ENCODE data around the gene ANKK1.

Gene ANKK1

DNA sequence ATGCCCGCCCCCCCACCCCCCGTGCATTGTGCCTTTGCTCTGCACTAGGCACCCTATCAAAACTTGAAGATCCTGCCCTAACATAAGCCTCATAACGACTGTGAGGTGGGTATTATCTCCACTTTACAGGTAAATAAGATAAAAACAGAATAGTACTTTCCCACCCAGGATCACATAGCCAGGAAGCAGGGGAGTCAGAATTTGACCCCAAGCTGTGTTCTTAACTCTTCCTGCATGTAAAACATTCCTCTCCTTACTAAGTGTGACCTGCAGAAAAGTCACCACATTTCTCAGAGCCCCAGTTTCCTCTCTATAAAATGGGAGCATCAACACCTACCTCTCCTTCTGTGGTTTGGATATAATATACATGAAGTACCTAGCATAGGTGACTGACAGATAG lies 18.2 kb upstream of the ANKK1 start:
- TF ChIP-seq GATA1 (IDR thresholded peaks at IDR 0.05; ENCODE audit: low read depth, low read length) (no peak), POLR2A (IDR thresholded peaks at IDR 0.05; ENCODE audit: low read length) (no peak)
- no peak for DNase-seq

DNA sequence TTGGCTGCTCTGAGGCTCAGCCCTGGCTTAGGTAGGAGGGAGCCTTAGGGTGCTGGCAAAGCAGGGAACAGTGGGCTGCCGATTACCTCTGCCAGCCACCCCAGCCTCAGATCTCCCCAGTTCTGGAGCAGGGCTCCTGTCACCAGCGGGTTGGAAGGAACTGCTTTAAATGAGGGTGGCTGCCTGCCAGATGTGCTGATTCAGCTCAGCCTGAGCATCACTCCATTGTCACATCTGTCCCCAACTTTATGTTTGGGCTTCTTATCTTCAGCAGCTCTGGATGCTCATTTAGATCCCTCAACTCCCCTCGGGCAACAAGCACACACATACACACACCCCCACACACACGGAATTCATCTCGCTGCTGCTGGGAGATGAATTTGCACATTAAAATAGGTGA lies 16.9 kb upstream of the ANKK1 start:
- TF ChIP-seq GATA1 (IDR thresholded peaks at IDR 0.05; ENCODE audit: low read depth, low read length): no peak
- no peak for TF ChIP-seq POLR2A (IDR thresholded peaks at IDR 0.05; ENCODE audit: low read length)
- no peak for DNase-seq

DNA sequence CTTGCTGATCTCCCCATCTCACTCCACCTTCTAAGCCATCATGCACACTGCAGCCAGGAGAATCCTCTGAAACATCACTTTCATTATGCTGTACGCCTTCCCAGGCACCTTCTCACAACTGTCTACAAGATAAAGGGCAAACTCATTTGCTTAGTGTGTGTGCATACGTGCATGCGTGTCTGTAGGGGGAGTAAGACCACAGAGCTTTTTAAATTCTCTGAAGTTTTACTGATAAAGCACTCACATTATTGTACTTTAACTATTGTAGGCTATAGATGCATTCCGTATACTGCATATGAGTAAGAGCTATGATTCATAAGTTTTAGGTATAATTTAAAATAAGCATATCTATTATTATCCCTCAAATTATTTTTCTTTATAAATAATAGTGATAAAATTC lies 15.3 kb upstream of the ANKK1 start:
- TF ChIP-seq POLR2A (IDR thresholded peaks at IDR 0.05; ENCODE audit: low read length) (no peak), GATA1 (IDR thresholded peaks at IDR 0.05; ENCODE audit: low read depth, low read length) (no peak)
- DNase-seq: no peak

DNA sequence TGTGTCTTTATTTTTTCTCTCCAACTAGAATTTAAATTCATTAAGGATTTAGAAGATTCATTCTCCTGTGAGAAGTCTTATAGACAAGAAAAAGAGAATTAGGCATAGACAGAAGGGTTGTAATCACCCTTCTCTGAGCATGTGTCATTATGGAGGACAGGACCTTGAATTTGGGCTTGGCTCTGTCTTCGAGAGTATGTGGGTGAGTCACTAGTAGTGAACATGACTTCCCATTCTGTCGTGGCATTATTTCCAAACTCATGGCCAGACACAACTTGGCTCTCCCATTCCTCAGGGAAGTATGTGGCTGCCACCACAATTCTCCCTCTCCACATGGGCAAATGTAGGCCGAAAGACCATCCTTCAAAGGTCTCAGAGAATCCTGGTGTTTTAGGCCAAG lies 14.3 kb upstream of the ANKK1 start:
- DNase-seq: no peak
- TF ChIP-seq POLR2A (IDR thresholded peaks at IDR 0.05; ENCODE audit: low read length): no peak
- TF ChIP-seq GATA1 (IDR thresholded peaks at IDR 0.05; ENCODE audit: low read depth, low read length): no peak

DNA sequence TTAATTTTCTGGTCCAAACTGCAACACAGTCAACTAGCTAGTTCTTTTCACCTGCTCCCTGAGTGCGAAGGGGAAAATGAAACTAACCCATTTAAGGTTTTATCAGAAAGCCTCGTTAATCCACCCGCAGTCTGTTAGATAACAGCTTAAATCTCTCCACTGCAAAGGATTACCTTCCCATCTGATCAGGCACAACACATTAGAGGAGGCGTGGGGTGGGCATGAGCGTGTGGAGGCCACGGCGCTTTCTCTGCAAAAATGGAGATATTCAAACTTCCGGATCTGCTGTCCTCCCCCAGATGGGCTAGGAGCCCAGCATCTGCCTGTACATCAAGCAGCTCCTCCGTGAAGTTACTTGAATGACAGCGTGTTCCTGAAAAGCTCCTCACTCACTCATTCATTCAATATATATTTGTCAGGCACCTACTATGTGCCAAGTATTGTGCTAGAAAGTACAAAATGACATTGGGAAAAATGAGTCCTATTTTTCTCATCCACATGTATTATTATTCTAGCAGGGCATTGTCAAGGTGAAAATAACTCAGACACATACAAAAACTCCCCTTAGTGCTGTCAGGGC lies 13.5 kb upstream of the ANKK1 start:
- TF ChIP-seq GATA1 (IDR thresholded peaks at IDR 0.05; ENCODE audit: low read depth, low read length) (no peak), POLR2A (IDR thresholded peaks at IDR 0.05; ENCODE audit: low read length) (no peak)

DNA sequence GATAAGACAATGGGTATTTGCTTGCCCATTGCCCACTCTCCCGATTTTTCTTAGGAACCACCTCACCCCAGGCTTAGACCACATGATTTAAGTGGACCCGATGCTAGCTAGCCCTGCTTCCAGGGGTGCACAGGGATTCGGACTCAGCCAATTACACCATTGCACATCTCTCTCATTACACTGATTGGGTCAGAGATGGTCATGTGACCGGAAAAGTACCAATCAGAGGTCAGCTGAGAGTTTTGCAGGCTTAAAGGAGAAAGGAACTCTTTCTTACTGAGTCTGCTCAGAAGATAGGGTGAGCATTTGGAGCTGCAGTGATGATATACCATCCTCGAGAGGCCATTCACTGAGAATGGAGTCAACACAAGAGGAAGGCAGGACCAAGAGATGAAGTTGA lies 12.2 kb upstream of the ANKK1 start:
- no peak for DNase-seq

More for the DNA sequence above, 13.5 kb upstream of the ANKK1 start:
- DNase-seq: no peak

DNA sequence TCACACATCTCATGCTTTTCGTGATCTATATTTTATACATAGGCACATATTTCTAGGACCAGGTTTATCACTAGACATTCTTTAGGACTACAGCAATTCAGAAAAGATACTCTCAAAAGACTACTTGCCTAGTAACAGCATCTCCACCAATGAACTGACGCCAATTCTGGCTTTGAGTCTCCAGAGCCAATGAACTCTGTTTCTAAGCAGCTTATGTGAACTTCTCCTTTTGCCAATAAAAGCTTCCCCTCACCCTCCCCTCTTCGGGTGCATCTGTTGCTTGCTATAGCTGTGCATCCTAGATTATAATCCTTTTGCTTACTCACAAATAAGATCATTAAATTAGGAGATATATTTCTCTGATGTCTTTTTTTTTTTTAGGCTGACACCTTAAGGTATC lies 11.4 kb upstream of the ANKK1 start:
- TF ChIP-seq POLR2A (IDR thresholded peaks at IDR 0.05; ENCODE audit: low read length) (no peak), GATA1 (IDR thresholded peaks at IDR 0.05; ENCODE audit: low read depth, low read length) (no peak)
- DNase-seq: no peak

More for the DNA sequence above, 12.2 kb upstream of the ANKK1 start:
- TF ChIP-seq POLR2A (IDR thresholded peaks at IDR 0.05; ENCODE audit: low read length): no peak
- TF ChIP-seq GATA1 (IDR thresholded peaks at IDR 0.05; ENCODE audit: low read depth, low read length): no peak

DNA sequence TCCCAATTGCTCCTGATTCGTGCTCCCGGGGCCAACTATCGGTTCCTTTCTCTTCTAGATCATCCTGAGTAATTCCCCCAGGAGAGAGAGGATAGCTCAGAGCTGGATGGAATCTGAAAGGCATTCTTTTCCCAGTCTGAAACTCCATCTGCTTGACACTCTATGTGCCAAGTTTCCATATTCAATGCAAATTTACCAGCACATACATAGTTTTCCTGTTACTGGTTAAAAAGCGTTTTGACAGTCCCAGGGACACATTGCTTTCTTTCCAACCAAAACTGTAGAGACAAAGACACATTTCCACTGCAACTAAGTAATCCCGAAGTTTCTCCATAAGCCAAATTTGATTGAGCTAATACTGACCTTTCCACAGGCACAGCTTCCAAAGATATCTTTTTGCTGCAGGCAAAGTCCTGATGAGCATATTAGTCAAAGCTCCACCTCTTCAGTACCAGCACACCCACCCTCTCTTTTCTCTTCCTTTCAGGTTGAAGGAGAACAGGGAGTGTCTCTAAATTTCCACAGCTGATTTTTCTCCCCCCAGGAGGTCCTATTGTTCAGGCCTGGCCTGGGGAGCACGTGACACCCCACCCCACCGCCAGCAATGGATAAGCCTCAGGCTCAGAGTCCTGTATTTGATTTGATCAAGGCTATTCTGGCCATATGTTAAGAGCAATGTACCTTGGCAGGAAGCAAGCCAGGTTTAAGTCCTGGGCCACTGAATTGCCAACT lies 9.7 kb upstream of the ANKK1 start:
- TF ChIP-seq POLR2A (IDR thresholded peaks at IDR 0.05; ENCODE audit: low read length) (no peak), GATA1 (IDR thresholded peaks at IDR 0.05; ENCODE audit: low read depth, low read length) (no peak)
- no peak for DNase-seq

DNA sequence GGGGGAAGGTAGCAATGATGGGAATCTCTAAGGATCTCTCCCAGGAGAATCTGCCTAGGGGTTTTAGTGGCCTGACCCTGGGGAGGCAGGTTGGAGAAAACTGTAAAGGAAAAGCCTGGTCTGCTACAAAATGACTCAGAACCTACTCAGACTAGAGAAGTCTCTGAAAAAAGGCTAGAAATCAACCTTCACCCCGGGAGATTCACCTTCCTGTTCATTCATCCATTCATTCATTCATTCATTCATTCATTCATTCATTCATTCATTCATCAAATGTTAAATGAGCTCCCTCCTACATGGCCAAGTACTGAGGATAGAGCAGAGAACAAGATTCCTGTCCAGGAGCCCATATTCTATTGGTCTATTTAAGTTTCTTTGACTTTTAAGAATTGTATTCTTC lies 8.9 kb upstream of the ANKK1 start:
- no peak for DNase-seq
- TF ChIP-seq GATA1 (IDR thresholded peaks at IDR 0.05; ENCODE audit: low read depth, low read length) (no peak), POLR2A (IDR thresholded peaks at IDR 0.05; ENCODE audit: low read length) (no peak)

DNA sequence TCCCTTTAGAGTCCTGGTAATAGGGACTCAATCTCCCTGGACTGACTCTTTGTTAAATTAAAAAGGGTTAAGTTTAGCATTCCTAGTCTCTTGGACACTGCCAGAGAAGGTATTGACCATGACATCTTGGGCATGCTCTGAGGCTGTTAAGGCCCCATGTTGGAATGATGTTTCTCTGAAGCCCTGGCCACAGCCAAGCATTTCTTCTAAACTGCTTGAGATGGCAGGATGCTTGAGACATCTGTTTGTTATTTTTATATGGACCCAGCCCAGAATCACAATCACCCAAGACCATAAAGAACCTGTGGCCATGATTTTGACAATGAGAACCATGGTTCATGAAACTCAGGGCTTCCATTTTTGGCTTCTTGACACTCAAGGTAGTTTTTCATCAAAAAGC lies 5.5 kb upstream of the ANKK1 start:
- no peak for DNase-seq
- TF ChIP-seq POLR2A (IDR thresholded peaks at IDR 0.05; ENCODE audit: low read length): no peak
- TF ChIP-seq GATA1 (IDR thresholded peaks at IDR 0.05; ENCODE audit: low read depth, low read length): no peak

DNA sequence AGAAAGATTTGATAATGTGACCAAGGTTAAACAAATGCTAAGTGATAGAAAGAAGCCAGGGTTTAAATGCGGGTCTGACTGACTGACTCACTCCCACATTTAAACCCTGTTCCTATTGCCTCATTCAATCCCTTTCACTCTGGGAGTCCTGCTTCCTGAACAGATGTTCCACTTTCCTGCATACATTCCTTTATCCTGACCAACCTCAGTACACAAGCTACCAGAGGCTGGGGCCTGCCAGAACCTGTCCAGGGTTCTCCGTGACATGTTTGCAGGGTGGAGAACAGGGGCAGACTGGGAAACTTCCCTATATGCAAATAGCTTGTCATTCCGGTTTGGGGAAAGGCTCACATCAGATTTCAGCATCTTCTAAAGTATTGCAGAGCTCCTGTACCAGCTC lies 3.0 kb upstream of the ANKK1 start:
- no peak for DNase-seq
- TF ChIP-seq GATA1 (IDR thresholded peaks at IDR 0.05; ENCODE audit: low read depth, low read length) (no peak), POLR2A (IDR thresholded peaks at IDR 0.05; ENCODE audit: low read length) (no peak)

DNA sequence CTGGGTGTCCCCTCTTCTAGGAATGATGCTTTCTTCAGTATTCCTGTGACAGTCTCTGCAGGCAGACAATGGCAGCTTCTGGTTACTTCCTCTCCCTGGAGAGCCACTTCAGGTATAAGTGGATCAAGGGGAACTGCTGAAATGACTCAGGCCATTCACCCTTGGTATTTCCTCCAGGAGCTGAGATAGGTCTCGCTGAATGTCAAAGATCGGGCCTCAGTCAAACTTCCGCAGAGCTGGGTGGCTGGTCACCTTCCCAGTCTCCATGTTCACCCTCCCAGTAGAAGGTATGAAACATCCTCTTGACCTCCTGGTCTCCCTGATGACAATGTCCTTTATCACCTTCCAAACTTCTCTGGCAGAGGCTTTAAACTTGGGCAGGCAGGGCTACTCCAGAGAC lies 1.8 kb upstream of the ANKK1 start:
- no peak for DNase-seq
- TF ChIP-seq GATA1 (IDR thresholded peaks at IDR 0.05; ENCODE audit: low read depth, low read length) (no peak), POLR2A (IDR thresholded peaks at IDR 0.05; ENCODE audit: low read length) (no peak)

DNA sequence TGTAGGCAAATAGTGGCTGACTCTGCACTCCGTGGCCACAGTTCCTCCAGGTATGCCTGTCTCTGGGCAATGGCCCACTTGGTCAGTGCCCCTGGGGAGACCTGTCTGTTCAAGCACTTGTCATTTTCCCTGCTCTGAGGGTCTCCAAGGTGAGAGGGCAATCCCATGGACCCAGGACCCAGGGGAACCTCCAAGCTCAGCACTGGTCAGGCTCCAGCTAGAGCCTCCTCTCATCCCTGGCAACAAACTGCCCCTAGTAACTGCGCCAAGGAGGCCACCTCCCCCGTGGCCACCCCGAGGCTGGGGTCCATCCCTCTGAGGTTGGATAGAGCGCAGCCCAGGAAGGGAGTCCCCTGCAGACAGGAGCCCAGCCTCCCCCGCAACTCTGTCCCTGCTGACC lies 713 bp upstream of the ANKK1 start:
- no peak for TF ChIP-seq GATA1 (IDR thresholded peaks at IDR 0.05; ENCODE audit: low read depth, low read length)
- TF ChIP-seq POLR2A (IDR thresholded peaks at IDR 0.05; ENCODE audit: low read length): no peak
- no peak for DNase-seq

DNA sequence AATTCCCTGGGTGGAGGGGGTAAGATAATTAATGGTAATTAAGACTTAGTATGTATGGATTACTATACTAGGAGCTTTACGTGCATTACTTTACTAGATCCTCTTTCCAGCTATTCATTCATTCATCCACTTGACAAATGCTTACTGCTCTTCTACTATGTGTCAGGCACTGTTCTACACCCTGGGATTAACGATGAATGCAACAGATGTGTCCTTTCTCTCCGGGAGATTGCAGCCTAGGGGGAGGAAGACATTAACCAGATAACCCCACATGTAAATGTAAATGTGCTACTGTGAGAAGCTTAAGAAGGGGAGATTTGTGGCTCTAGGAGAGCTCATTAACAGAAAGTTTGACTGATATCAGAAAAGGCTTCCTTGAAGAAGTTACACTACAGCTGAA lies 1.7 kb downstream of the ANKK1 start:
- TF ChIP-seq POLR2A (IDR thresholded peaks at IDR 0.05; ENCODE audit: low read length) (no peak), GATA1 (IDR thresholded peaks at IDR 0.05; ENCODE audit: low read depth, low read length) (no peak)
- no peak for DNase-seq

DNA sequence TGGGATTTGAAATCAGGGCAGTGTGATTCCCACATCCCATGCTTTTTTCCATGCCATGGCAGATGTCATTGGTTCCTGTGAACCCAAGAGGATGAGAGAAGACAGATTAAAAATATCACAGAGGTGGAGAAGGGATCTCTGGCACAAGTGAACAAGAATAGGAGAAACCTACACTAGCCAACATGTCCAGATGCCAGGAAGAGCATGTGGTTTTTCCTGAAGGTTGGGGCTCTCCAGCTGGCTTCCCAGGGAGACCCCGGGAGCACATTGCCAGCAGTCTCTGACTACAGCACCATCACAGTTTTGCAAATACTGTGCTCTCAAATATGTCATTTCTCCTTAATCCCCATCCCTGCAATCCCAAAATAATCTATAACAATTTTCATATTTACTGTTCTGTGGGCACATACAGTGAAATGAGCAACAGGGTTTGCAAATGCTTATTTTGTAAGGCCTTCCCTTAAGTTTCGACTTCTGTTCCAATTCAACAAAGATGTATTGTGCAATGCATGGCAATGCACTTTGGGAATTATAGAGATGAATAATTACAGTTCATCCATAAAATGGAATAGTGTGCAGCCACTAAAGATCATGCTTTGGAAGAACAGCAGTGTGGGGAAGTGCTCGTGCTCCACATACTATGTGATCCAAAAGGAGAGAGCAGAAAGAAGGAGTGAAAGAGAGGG lies 4.8 kb downstream of the ANKK1 start:
- TF ChIP-seq POLR2A (IDR thresholded peaks at IDR 0.05; ENCODE audit: low read length): no peak
- no peak for TF ChIP-seq GATA1 (IDR thresholded peaks at IDR 0.05; ENCODE audit: low read depth, low read length)
- DNase-seq: no peak
